NCI-H69 (cell line): ENCODE data around the gene TLX2.
"Not testable (repeated sequence)": the region's sequence is repeated elsewhere in the genome, so short reads cannot be mapped to it uniquely, and the experiment has no call there.

Experiments
- DNase-seq: peaks from one replicate; lab custom pipeline; 2025; lab: John Stamatoyannopoulos, UW

The TLX2 gene

GRCh38 chr2:74514368-74515270 is at the start of gene TLX2:
TLX2 (plus strand) TSS chr2:74514450; CDS start chr2:74514807, 357 bp downstream.
- peak; percentile 33 for DNase-seq

GRCh38 chr2:74470742-74471141 is 43.5 kb upstream of the TLX2 start:
- not testable (repeated sequence) for DNase-seq

- DNase-seq = no peak
Observed at GRCh38 chr2:74471332-74472065, 42.8 kb upstream of the TLX2 start.

- DNase-seq = peak; percentile 91
Observed at GRCh38 chr2:74472086-74472944, 41.9 kb upstream of the TLX2 start, which contains the start of gene MRPL53. MRPL53 (minus strand) TSS chr2:74472680; CDS start chr2:74472660, 20 bp downstream.

GRCh38 chr2:74472945-74473258 is 41.3 kb upstream of the TLX2 start:
- DNase-seq = no peak

- DNase-seq = no peak
Observed at GRCh38 chr2:74474481-74474880, 39.8 kb upstream of the TLX2 start.

GRCh38 chr2:74474899-74475298 is 39.4 kb upstream of the TLX2 start:
- DNase-seq = peak; percentile 12

GRCh38 chr2:74481431-74481830 is 32.8 kb upstream of the TLX2 start:
- DNase-seq = no peak

- peak; percentile 68 for DNase-seq
Observed at GRCh38 chr2:74481961-74482800, 32.1 kb upstream of the TLX2 start.

GRCh38 chr2:74482801-74483674 is 31.2 kb upstream of the TLX2 start, which contains the start of the genes CCDC142 and TTC31:
CCDC142 (minus strand) TSS chr2:74482998; CDS start chr2:74482837, 161 bp downstream.
TTC31 (plus strand) TSS chr2:74483081; CDS start chr2:74483096, 15 bp downstream.
- DNase-seq = peak; percentile 93

- DNase-seq = not testable (repeated sequence)
Observed at GRCh38 chr2:74483675-74484164, 30.5 kb upstream of the TLX2 start.

- DNase-seq = no peak
Observed at GRCh38 chr2:74486141-74486540, 28.1 kb upstream of the TLX2 start.

- DNase-seq = no peak
Observed at GRCh38 chr2:74488643-74489481, 25.4 kb upstream of the TLX2 start.

- no peak for DNase-seq
Observed at GRCh38 chr2:74489906-74490305, 24.3 kb upstream of the TLX2 start.

GRCh38 chr2:74491648-74492544 is 22.4 kb upstream of the TLX2 start:
- DNase-seq = no peak

GRCh38 chr2:74493546-74493945 is 20.7 kb upstream of the TLX2 start:
- DNase-seq = no peak

GRCh38 chr2:74495440-74495839 is 18.8 kb upstream of the TLX2 start:
- no peak for DNase-seq
